ENCODE data around the gene PTPN4.

DNA sequence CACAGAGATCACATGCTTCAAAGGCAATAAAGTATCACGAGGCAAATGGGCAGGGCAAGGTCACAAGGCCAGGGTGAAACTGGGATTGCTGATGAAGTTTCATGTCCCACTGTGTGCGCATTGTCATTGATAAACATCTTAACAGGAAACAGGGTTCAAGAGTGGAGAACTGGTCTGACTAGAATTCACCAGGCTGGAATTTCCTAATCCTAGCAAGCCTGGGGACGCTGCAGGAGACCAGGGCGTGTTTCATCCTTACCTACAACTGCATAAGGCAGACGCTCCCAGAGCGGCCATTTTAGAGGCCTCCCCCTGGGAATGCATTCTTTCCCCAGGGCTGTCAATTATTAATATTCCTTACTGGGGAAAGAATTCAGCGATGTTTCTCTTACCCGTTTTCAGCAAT lies 33.2 kb downstream of the PTPN4 start:
- TF ChIP-seq, protein P1, sequence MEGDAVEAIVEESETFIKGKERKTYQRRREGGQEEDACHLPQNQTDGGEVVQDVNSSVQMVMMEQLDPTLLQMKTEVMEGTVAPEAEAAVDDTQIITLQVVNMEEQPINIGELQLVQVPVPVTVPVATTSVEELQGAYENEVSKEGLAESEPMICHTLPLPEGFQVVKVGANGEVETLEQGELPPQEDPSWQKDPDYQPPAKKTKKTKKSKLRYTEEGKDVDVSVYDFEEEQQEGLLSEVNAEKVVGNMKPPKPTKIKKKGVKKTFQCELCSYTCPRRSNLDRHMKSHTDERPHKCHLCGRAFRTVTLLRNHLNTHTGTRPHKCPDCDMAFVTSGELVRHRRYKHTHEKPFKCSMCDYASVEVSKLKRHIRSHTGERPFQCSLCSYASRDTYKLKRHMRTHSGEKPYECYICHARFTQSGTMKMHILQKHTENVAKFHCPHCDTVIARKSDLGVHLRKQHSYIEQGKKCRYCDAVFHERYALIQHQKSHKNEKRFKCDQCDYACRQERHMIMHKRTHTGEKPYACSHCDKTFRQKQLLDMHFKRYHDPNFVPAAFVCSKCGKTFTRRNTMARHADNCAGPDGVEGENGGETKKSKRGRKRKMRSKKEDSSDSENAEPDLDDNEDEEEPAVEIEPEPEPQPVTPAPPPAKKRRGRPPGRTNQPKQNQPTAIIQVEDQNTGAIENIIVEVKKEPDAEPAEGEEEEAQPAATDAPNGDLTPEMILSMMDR (IDR thresholded peaks at IDR 0.05), result no peak
- no peak for TF ChIP-seq POLR2A (IDR thresholded peaks at IDR 0.05)

All from tibial nerve (tissue), 3 donors.